Measurements from ENCODE around the gene ELMOD3. TPM values are rescaled to one million over a fixed set of nuclear protein-coding genes. Genes with fewer than 3 reads are reported as not detected.
"Not testable (repeated sequence)": the region's sequence is repeated elsewhere in the genome, so short reads cannot be mapped to it uniquely, and the experiment has no call there.

Gene ELMOD3
- total RNA-seq, result 19.0 TPM

- peak; percentile 99 for DNase-seq
These were observed at the start of gene ELMOD3, which contains the start of gene RETSAT for GRCh38 chr2:85354286-85355072. ELMOD3 (plus strand) TSS chr2:85354769; CDS start chr2:85357199, 2,430 bp downstream. RETSAT (minus strand) TSS chr2:85354528; CDS start chr2:85354507, 21 bp downstream.

- DNase-seq, result no peak
These were observed 47.1 kb upstream of the ELMOD3 start for GRCh38 chr2:85307527-85307897.

GRCh38 chr2:85308201-85308600 lies 46.4 kb upstream of the ELMOD3 start:
- no peak for DNase-seq

- DNase-seq, result no peak
These were observed 45.5 kb upstream of the ELMOD3 start for GRCh38 chr2:85308896-85309555.

GRCh38 chr2:85309699-85310321 lies 44.8 kb upstream of the ELMOD3 start:
- no peak for DNase-seq

GRCh38 chr2:85310330-85310729 lies 44.2 kb upstream of the ELMOD3 start:
- DNase-seq, result no peak

GRCh38 chr2:85312404-85312803 lies 42.2 kb upstream of the ELMOD3 start:
- DNase-seq, result no peak

- no peak for DNase-seq
These were observed 39.7 kb upstream of the ELMOD3 start for GRCh38 chr2:85314884-85315242.

- not testable (repeated sequence) for DNase-seq
These were observed 38.6 kb upstream of the ELMOD3 start for GRCh38 chr2:85315921-85316320.

- DNase-seq, result peak; percentile 21
These were observed 36.1 kb upstream of the ELMOD3 start for GRCh38 chr2:85318222-85319074.

- no peak for DNase-seq
These were observed 34.8 kb upstream of the ELMOD3 start for GRCh38 chr2:85319796-85320195.

- DNase-seq, result no peak
These were observed 31.1 kb upstream of the ELMOD3 start for GRCh38 chr2:85323351-85323987.

- DNase-seq, result not testable (repeated sequence)
These were observed 30.6 kb upstream of the ELMOD3 start for GRCh38 chr2:85323988-85324367.

- no peak for DNase-seq
These were observed 29.7 kb upstream of the ELMOD3 start for GRCh38 chr2:85324639-85325465.

GRCh38 chr2:85325466-85325811 lies 29.1 kb upstream of the ELMOD3 start:
- no peak for DNase-seq

GRCh38 chr2:85326406-85327159 lies 28.0 kb upstream of the ELMOD3 start:
- DNase-seq, result no peak

- DNase-seq, result no peak
These were observed 27.3 kb upstream of the ELMOD3 start for GRCh38 chr2:85327160-85327821.

GRCh38 chr2:85327822-85328617 lies 26.5 kb upstream of the ELMOD3 start, which contains the start of gene TGOLN2:
TGOLN2 (minus strand) TSS chr2:85327989; CDS start chr2:85327962, 27 bp downstream.
- peak; percentile 83 for DNase-seq

GRCh38 chr2:85329181-85329651 lies 25.4 kb upstream of the ELMOD3 start:
- DNase-seq, result no peak

All from skin of body (tissue), 2 donors.